ENCODE results near the gene DSG1. TPM values are rescaled to one million over a fixed set of nuclear protein-coding genes. Genes with fewer than 3 reads are reported as not detected.

Gene DSG1
- total and polyA plus RNA-seq, 2 of the 8 experiments (the other 6 are each of a cell fraction or from before 2014, with no cell fraction given): 0.06 TPM; not detected in 1

GRCh38 chr18:31302991-31303390 is 15.0 kb upstream of the DSG1 start:
- Histone ChIP-seq H3K9me3 (ENCODE audit: insufficient read depth in 2 of 2, low read depth in 1 of 2, low read length in 1 of 2) (no peaks in the 10 kb centered on the region), H2BK20ac (ENCODE audit: low read length) (no peak overlapping the region), H2AK5ac (ENCODE audit: low read depth, low read length) (no peak overlapping the region), H2BK12ac (ENCODE audit: low read depth, low read length) (no peak overlapping the region), H3K36me3 (ENCODE audit: control insufficient read depth in 2 of 4, insufficient read depth in 4 of 4, low read length in 3 of 4) (no peaks in the 10 kb centered on the region), H4K91ac (replicated peaks; ENCODE audit: insufficient read length, low read length) (no peak overlapping the region), H3K14ac (ENCODE audit: insufficient read length) (no peak overlapping the region), H3K79me2 (ENCODE audit: control insufficient read depth in 1 of 2, insufficient read depth in 2 of 2, low read length in 2 of 2) (no peaks in the 10 kb centered on the region), H2BK15ac (ENCODE audit: low read length) (no peak overlapping the region), H2AFZ (ENCODE audit: low read length) (no peak overlapping the region), H3K23ac (ENCODE audit: insufficient read length) (no peak overlapping the region), H3K4ac (replicated peaks; ENCODE audit: insufficient read length, low read depth, low read length) (no peak overlapping the region), H3K79me1 (ENCODE audit: low read depth, low read length) (no peaks in the 10 kb centered on the region), H3K27ac (ENCODE audit: low read depth, low read length) (no peak overlapping the region), H3K9ac (replicated peaks in 1 of 4; ENCODE audit: extremely low read depth in 1 of 4, low read depth in 3 of 4, low read length in 3 of 4) (no peak overlapping the region), H3K4me2 (ENCODE audit: insufficient read depth in 1 of 2, low read depth in 2 of 2, low read length in 2 of 2) (no peak overlapping the region), H4K5ac (ENCODE audit: insufficient read length, low read depth, low read length) (no peak overlapping the region), H4K20me1 (replicated peaks in 1 of 2; ENCODE audit: control insufficient read depth in 1 of 2, insufficient read depth in 2 of 2, low read length in 2 of 2) (no peaks in the 10 kb centered on the region), H4K8ac (ENCODE audit: extremely low read depth, insufficient read depth, low read length) (no peak overlapping the region), H2BK5ac (ENCODE audit: low read depth, low read length) (no peak overlapping the region), H3K27me3 (replicated peaks in 1 of 4; ENCODE audit: control insufficient read depth in 3 of 4, extremely low read depth in 1 of 4, insufficient read depth in 3 of 4, low read length in 3 of 4) (no peaks in the 10 kb centered on the region), H2BK120ac (replicated peaks; ENCODE audit: low read depth, low read length) (no peak overlapping the region), H3K4me3 (ENCODE audit: extremely low read depth in 1 of 4, insufficient read depth in 2 of 4, low read depth in 3 of 4, low read length in 4 of 4) (no peak overlapping the region), H3K4me1 (replicated peaks in 1 of 4; ENCODE audit: control insufficient read depth in 3 of 4, insufficient read depth in 4 of 4, low read length in 3 of 4) (peaks cover 0 to 7% (median 4%) of the 10 kb centered on the region in 4 experiments; a peak in 4 of 7 replicates), H3K56ac (replicated peaks; ENCODE audit: insufficient read length, low read depth, low read length) (no peak overlapping the region), H3K23me2 (ENCODE audit: low read depth, low read length) (no peaks in the 10 kb centered on the region), H3K18ac (ENCODE audit: extremely low read depth, low read length) (no peak overlapping the region)
- no peak for TF ChIP-seq HDAC2 (IDR thresholded peaks at IDR 0.05; ENCODE audit: borderline replicate concordance in 1 of 2, low read depth in 2 of 2, low read length in 2 of 2)
- no peak for TF ChIP-seq CTBP2 (IDR thresholded peaks at IDR 0.05; ENCODE audit: borderline replicate concordance, insufficient read depth, insufficient read length, low read length)
- TF ChIP-seq GTF2F1 (IDR thresholded peaks at IDR 0.05; ENCODE audit: borderline replicate concordance, low read depth, low read length): no peak
- no peak for DNase-seq (ENCODE audit: low read depth in 1 of 2, low spot score in 2 of 2)
- POLR2A ChIA-PET (ENCODE audit: partially characterized antibody): no interaction called here
- CTCF ChIA-PET (ENCODE audit: partially characterized antibody): no interaction called here
- FAIRE-seq: no peak
